ENCODE data around the gene MYH10. TPM values are rescaled to one million over a fixed set of nuclear protein-coding genes. Genes with fewer than 3 reads are reported as not detected.

The MYH10 gene
- total and polyA plus RNA-seq, 2 experiments from 2014 or later: 46.8 to 69.5 TPM

GRCh38 chr17:8481703-8482102, 148.8 kb downstream of the MYH10 start:
- Histone ChIP-seq H3K9me2 (ENCODE audit: insufficient read depth) (no peaks in the 10 kb centered on the region), H3F3A (ENCODE audit: insufficient read depth) (peaks cover 58% of the 10 kb centered on the region), H3K4me3 (no peak overlapping the region), H3K9me3 (ENCODE audit: low read depth) (no peaks in the 10 kb centered on the region), H3K9ac (no peak overlapping the region), H3K36me3 (ENCODE audit: low read depth) (peaks cover 21% of the 10 kb centered on the region), H3K79me2 (ENCODE audit: insufficient read depth) (peaks cover 11% of the 10 kb centered on the region; the same call in 1 of the 2 replicates), H4K20me1 (ENCODE audit: insufficient read depth) (no peaks in the 10 kb centered on the region), H3K4me2 (ENCODE audit: unreplicated experiment) (no peak overlapping the region), H3K27ac (no peak overlapping the region), H2AFZ (no peak overlapping the region), H3K27me3 (replicated peaks; ENCODE audit: insufficient read depth) (no peaks in the 10 kb centered on the region), H3K4me1 (ENCODE audit: insufficient read depth) (peaks cover 24% of the 10 kb centered on the region)
- in situ Hi-C loops (cut with MboI): no loop called here
- no peak for TF ChIP-seq EZH2 (IDR thresholded peaks at IDR 0.05; ENCODE audit: insufficient read depth, poor library complexity, severe bottlenecking)
- no peak for TF ChIP-seq EZH2phosphoT487 (IDR thresholded peaks at IDR 0.05; ENCODE audit: insufficient read depth, low read depth)
- no peak for DNase-seq
- WGBS, 2 experiments (ENCODE audit: low coverage in 1 of 2, low lambda C conversion rate in 2 of 2, missing lambda C conversion rate in 2 of 2): 98% methylated on average over 5 of the region's 5 CpGs

- H3K4me3 ChIP-seq: no peak overlapping the region
- H3K9ac ChIP-seq: no peak overlapping the region
- H2AFZ ChIP-seq: no peak overlapping the region
- WGBS, 2 experiments (ENCODE audit: low coverage in 1 of 2, low lambda C conversion rate in 2 of 2, missing lambda C conversion rate in 2 of 2): 83 to 93% methylated on average over 15 to 21 of the region's 22 CpGs
- TF ChIP-seq EZH2phosphoT487 (IDR thresholded peaks at IDR 0.05; ENCODE audit: insufficient read depth, low read depth): no peak
- TF ChIP-seq EZH2 (IDR thresholded peaks at IDR 0.05; ENCODE audit: insufficient read depth, poor library complexity, severe bottlenecking): no peak
- H3F3A ChIP-seq (ENCODE audit: insufficient read depth): peaks cover 64% of the 10 kb centered on the region
- H3K79me2 ChIP-seq (ENCODE audit: insufficient read depth): peaks cover 11% of the 10 kb centered on the region; the same call in 1 of the 2 replicates
- no peak overlapping the region for H3K4me2 ChIP-seq (ENCODE audit: unreplicated experiment)
- H3K4me1 ChIP-seq (ENCODE audit: insufficient read depth): peaks cover 24% of the 10 kb centered on the region
- peaks cover 21% of the 10 kb centered on the region for H3K36me3 ChIP-seq (ENCODE audit: low read depth)
- no peak for DNase-seq
- in situ Hi-C loops (cut with MboI): no loop called here
- H4K20me1 ChIP-seq (ENCODE audit: insufficient read depth): no peaks in the 10 kb centered on the region
- H3K9me3 ChIP-seq (ENCODE audit: low read depth): no peaks in the 10 kb centered on the region
- no peaks in the 10 kb centered on the region for H3K27me3 ChIP-seq (replicated peaks; ENCODE audit: insufficient read depth)
- H3K27ac ChIP-seq: no peak overlapping the region
- H3K9me2 ChIP-seq (ENCODE audit: insufficient read depth): no peaks in the 10 kb centered on the region
Observed at GRCh38 chr17:8481089-8481488, 149.4 kb downstream of the MYH10 start.

- Histone ChIP-seq H4K20me1 (ENCODE audit: insufficient read depth) (no peaks in the 10 kb centered on the region), H3K9me2 (ENCODE audit: insufficient read depth) (no peaks in the 10 kb centered on the region), H3K4me1 (ENCODE audit: insufficient read depth) (peaks cover 24% of the 10 kb centered on the region), H3K9me3 (ENCODE audit: low read depth) (no peaks in the 10 kb centered on the region), H3K36me3 (ENCODE audit: low read depth) (peaks cover 23% of the 10 kb centered on the region), H3K79me2 (ENCODE audit: insufficient read depth) (peaks cover 11% of the 10 kb centered on the region; the same call in 1 of the 2 replicates), H3K4me2 (ENCODE audit: unreplicated experiment) (peak overlapping the region; percentile 18), H3K9ac (peak overlapping the region; percentile 63), H3K27me3 (replicated peaks; ENCODE audit: insufficient read depth) (no peaks in the 10 kb centered on the region), H2AFZ (no peak overlapping the region), H3K4me3 (peak overlapping the region; percentile 11; the same call in 1 of the 2 replicates), H3K27ac (peak overlapping the region; percentile 85), H3F3A (ENCODE audit: insufficient read depth) (peaks cover 64% of the 10 kb centered on the region)
- 54 to 60% methylated on average over 33 of the region's 33 CpGs for WGBS, 2 experiments (ENCODE audit: low coverage in 1 of 2, low lambda C conversion rate in 2 of 2, missing lambda C conversion rate in 2 of 2)
- in situ Hi-C loops (cut with MboI): no loop called here
- DNase-seq: no peak
- no peak for TF ChIP-seq EZH2phosphoT487 (IDR thresholded peaks at IDR 0.05; ENCODE audit: insufficient read depth, low read depth)
- no peak for TF ChIP-seq EZH2 (IDR thresholded peaks at IDR 0.05; ENCODE audit: insufficient read depth, poor library complexity, severe bottlenecking)
Observed at GRCh38 chr17:8480011-8480976, 150.2 kb downstream of the MYH10 start.

GRCh38 chr17:8479431-8479947, 151.0 kb downstream of the MYH10 start:
- WGBS, 2 experiments (ENCODE audit: low coverage in 1 of 2, low lambda C conversion rate in 2 of 2, missing lambda C conversion rate in 2 of 2): 4 to 8% methylated on average over 11 of the region's 11 CpGs
- TF ChIP-seq EZH2 (IDR thresholded peaks at IDR 0.05; ENCODE audit: insufficient read depth, poor library complexity, severe bottlenecking): no peak
- TF ChIP-seq EZH2phosphoT487 (IDR thresholded peaks at IDR 0.05; ENCODE audit: insufficient read depth, low read depth): no peak
- peak overlapping the region; percentile 11; the same call in 1 of the 2 replicates for H3K4me3 ChIP-seq
- peaks cover 23% of the 10 kb centered on the region for H3K36me3 ChIP-seq (ENCODE audit: low read depth)
- H3K27me3 ChIP-seq (replicated peaks; ENCODE audit: insufficient read depth): no peaks in the 10 kb centered on the region
- H3F3A ChIP-seq (ENCODE audit: insufficient read depth): peaks cover 64% of the 10 kb centered on the region
- H3K4me2 ChIP-seq (ENCODE audit: unreplicated experiment): peak overlapping the region; percentile 22
- H3K79me2 ChIP-seq (ENCODE audit: insufficient read depth): peaks cover 11% of the 10 kb centered on the region; the same call in 1 of the 2 replicates
- H4K20me1 ChIP-seq (ENCODE audit: insufficient read depth): no peaks in the 10 kb centered on the region
- H2AFZ ChIP-seq: no peak overlapping the region
- in situ Hi-C loops (cut with MboI): no loop called here
- peak; percentile 97 for DNase-seq
- peak overlapping the region; percentile 85 for H3K27ac ChIP-seq
- no peaks in the 10 kb centered on the region for H3K9me2 ChIP-seq (ENCODE audit: insufficient read depth)
- no peaks in the 10 kb centered on the region for H3K9me3 ChIP-seq (ENCODE audit: low read depth)
- H3K9ac ChIP-seq: peak overlapping the region; percentile 63
- peaks cover 24% of the 10 kb centered on the region for H3K4me1 ChIP-seq (ENCODE audit: insufficient read depth)
